Stimulated activated naive CD8-positive, alpha-beta T cell treated with anti-CD3 and anti-CD28 coated beads, Interleukin-15, Interleukin-2, amounts not matched to agents 100 ng/mL and 50 ng/mL, for 24 hours (primary cell): ENCODE results near the gene TMEM63C.

Experiments used
- H3K27ac Mint-ChIP-seq: one replicate; pipeline ENCODE4 v1.8.0; 2021; ENCODE audit warnings: mild to moderate bottlenecking, mixed read lengths
- H3K27me3 Mint-ChIP-seq: one replicate; pipeline ENCODE4 v1.8.0; 2021; ENCODE audit warnings: mixed read lengths
- H3K36me3 Mint-ChIP-seq: one replicate; pipeline ENCODE4 v1.8.0; 2021; ENCODE audit warnings: low read depth, mixed read lengths
- H3K4me1 Mint-ChIP-seq: one replicate; pipeline ENCODE4 v1.8.0; 2021; ENCODE audit warnings: low read depth, mixed read lengths
- H3K4me3 Mint-ChIP-seq: one replicate; pipeline ENCODE4 v1.8.0; 2021; ENCODE audit warnings: mild to moderate bottlenecking, mixed read lengths
- H3K9me3 Mint-ChIP-seq: one replicate; pipeline ENCODE4 v1.8.0; 2021; ENCODE audit warnings: mixed read lengths

The TMEM63C gene

GRCh38 chr14:77241955-77242354 lies 60.4 kb downstream of the TMEM63C start:
- Mint-ChIP-seq H3K27me3 (no peaks in the 10 kb centered on the region), H3K27ac (no peak overlapping the region), H3K4me3 (no peak overlapping the region), H3K4me1 (peaks cover 11% of the 10 kb centered on the region), H3K9me3 (no peaks in the 10 kb centered on the region), H3K36me3 (no peaks in the 10 kb centered on the region)

GRCh38 chr14:77242752-77243151 lies 61.2 kb downstream of the TMEM63C start:
- Mint-ChIP-seq H3K9me3 (no peaks in the 10 kb centered on the region), H3K4me3 (no peak overlapping the region), H3K36me3 (no peaks in the 10 kb centered on the region), H3K27ac (no peak overlapping the region), H3K4me1 (peaks cover 11% of the 10 kb centered on the region), H3K27me3 (no peaks in the 10 kb centered on the region)

- H3K9me3 Mint-ChIP-seq = no peaks in the 10 kb centered on the region
- H3K4me3 Mint-ChIP-seq = no peak overlapping the region
- no peak overlapping the region for H3K27ac Mint-ChIP-seq
- H3K4me1 Mint-ChIP-seq = peaks cover 11% of the 10 kb centered on the region
- H3K27me3 Mint-ChIP-seq = no peaks in the 10 kb centered on the region
- H3K36me3 Mint-ChIP-seq = no peaks in the 10 kb centered on the region
Observed at GRCh38 chr14:77243853-77244252, 62.3 kb downstream of the TMEM63C start.

DNA sequence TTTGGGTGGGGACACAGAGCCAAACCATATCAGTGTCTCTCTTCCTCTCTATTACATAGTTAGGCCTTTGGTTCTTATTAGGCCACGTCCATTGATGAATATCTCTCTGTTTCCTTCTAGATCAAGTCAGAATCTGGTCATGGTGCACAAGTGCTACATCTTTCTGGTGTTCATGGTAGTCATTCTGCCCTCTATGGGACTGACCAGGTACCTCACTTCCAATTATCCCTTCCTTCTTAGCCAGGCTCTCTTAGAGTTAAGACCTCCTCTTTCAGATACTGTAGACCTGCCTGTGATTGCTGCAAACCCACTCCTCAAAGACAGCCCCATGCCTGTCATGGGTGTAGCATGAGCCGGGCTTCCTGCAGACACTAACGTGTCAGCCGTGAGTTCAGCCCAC lies 64.2 kb downstream of the TMEM63C start:
- H3K4me3 Mint-ChIP-seq = no peak overlapping the region
- H3K36me3 Mint-ChIP-seq = no peaks in the 10 kb centered on the region
- no peaks in the 10 kb centered on the region for H3K27me3 Mint-ChIP-seq
- H3K4me1 Mint-ChIP-seq = peaks cover 11% of the 10 kb centered on the region
- H3K27ac Mint-ChIP-seq = no peak overlapping the region
- no peaks in the 10 kb centered on the region for H3K9me3 Mint-ChIP-seq

GRCh38 chr14:77246784-77247183 lies 65.2 kb downstream of the TMEM63C start:
- H3K27ac Mint-ChIP-seq = no peak overlapping the region
- H3K36me3 Mint-ChIP-seq = no peaks in the 10 kb centered on the region
- H3K9me3 Mint-ChIP-seq = no peaks in the 10 kb centered on the region
- H3K4me3 Mint-ChIP-seq = no peak overlapping the region
- H3K27me3 Mint-ChIP-seq = no peaks in the 10 kb centered on the region
- peaks cover 11% of the 10 kb centered on the region for H3K4me1 Mint-ChIP-seq

DNA sequence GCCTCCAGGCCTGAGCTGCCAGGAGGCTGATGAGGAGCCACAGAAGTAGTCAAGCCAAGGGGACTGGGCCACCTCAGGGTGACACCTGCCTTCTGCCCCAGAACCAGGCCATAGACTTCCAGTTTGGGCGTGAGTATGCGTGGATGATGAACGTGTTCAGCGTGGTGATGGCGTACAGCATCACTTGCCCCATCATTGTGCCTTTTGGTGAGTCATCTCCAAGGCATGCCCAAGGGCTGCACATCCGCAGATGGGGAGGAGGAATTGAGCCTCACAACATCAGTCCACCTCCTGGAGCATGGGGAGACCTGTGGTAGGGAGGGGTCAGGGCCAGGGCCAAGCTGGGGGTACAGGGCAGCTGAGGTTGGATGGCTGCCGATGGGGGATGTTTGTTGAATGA lies 67.1 kb downstream of the TMEM63C start:
- H3K27ac Mint-ChIP-seq = no peak overlapping the region
- H3K4me1 Mint-ChIP-seq = peaks cover 3% of the 10 kb centered on the region
- H3K27me3 Mint-ChIP-seq = no peaks in the 10 kb centered on the region
- no peak overlapping the region for H3K4me3 Mint-ChIP-seq
- no peaks in the 10 kb centered on the region for H3K36me3 Mint-ChIP-seq
- no peaks in the 10 kb centered on the region for H3K9me3 Mint-ChIP-seq

DNA sequence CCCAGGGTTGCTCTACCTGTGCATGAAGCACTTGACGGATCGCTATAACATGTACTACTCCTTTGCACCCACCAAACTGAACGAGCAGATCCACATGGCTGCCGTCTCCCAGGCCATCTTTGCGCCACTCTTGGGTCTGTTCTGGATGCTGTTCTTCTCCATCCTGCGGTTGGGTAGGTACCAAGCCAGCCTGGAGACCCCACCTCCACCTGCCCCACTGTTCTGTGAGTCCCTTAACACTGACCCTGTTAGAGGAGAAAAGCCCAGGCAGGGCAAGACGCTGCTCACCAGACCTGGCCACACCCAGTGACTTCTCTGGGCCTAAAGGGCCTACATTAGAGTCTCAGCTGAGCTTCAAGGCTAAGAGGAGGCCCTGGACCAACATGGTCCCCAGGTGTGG lies 67.7 kb downstream of the TMEM63C start:
- Mint-ChIP-seq H3K27ac (no peak overlapping the region), H3K27me3 (no peaks in the 10 kb centered on the region), H3K4me1 (no peaks in the 10 kb centered on the region), H3K4me3 (no peak overlapping the region), H3K9me3 (no peaks in the 10 kb centered on the region), H3K36me3 (no peaks in the 10 kb centered on the region)

- Mint-ChIP-seq H3K9me3 (no peaks in the 10 kb centered on the region), H3K36me3 (no peaks in the 10 kb centered on the region), H3K4me1 (no peaks in the 10 kb centered on the region), H3K27me3 (no peaks in the 10 kb centered on the region), H3K4me3 (no peak overlapping the region), H3K27ac (no peak overlapping the region)
Observed at GRCh38 chr14:77250927-77251326, 69.3 kb downstream of the TMEM63C start.

- no peaks in the 10 kb centered on the region for H3K36me3 Mint-ChIP-seq
- no peaks in the 10 kb centered on the region for H3K9me3 Mint-ChIP-seq
- H3K4me1 Mint-ChIP-seq = no peaks in the 10 kb centered on the region
- no peak overlapping the region for H3K4me3 Mint-ChIP-seq
- H3K27ac Mint-ChIP-seq = no peak overlapping the region
- H3K27me3 Mint-ChIP-seq = no peaks in the 10 kb centered on the region
Observed at GRCh38 chr14:77251870-77252269, 70.3 kb downstream of the TMEM63C start.

DNA sequence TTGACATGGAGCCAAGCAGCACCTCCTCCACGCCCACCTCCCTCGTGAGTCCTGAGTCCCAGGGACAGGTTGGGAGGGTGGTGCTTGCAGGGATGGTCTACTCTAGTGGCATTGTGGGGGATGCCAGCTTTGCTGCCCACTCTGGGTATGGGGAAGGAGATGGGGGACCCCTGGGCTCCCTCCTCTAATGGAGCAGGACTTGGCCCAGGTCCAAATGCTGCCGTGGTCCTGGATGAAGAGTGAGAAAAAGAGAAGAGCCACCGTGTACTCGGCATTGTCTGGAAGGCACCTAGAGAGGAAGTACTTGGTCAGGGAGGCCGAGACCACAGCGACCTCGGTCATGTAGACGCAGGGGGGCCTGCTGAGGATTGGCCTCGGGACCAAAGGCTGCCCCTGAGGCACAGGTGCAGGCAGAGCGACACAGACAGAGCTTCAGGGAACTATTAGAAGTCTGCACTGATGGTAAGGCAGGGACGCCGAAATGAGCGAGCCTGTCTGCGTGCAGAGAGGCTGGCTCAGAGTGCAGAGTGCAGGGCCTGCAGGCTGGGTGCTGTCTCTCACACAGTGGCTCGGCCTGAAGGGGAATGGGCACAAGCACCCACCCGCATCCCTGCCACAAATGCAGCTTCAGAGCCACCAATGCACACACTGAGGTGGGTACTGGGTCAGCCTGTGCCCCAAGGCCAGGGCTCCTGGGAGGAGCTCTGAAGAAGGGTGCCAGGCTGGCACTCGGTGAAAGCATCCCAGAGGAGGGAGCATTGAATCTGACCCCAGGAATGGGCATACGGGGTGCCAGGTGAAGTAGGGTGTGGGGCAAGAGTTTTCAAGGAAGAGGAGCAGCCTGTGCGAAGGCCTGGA lies 72.0 kb downstream of the TMEM63C start:
- no peaks in the 10 kb centered on the region for H3K9me3 Mint-ChIP-seq
- no peak overlapping the region for H3K4me3 Mint-ChIP-seq
- H3K4me1 Mint-ChIP-seq = no peaks in the 10 kb centered on the region
- no peaks in the 10 kb centered on the region for H3K27me3 Mint-ChIP-seq
- no peaks in the 10 kb centered on the region for H3K36me3 Mint-ChIP-seq
- H3K27ac Mint-ChIP-seq = no peak overlapping the region

- Mint-ChIP-seq H3K27ac (no peak overlapping the region), H3K36me3 (no peaks in the 10 kb centered on the region), H3K4me1 (no peaks in the 10 kb centered on the region), H3K27me3 (peaks cover 3% of the 10 kb centered on the region), H3K9me3 (no peaks in the 10 kb centered on the region), H3K4me3 (no peak overlapping the region)
Observed at GRCh38 chr14:77256694-77257093, 75.1 kb downstream of the TMEM63C start.

- H3K36me3 Mint-ChIP-seq = no peaks in the 10 kb centered on the region
- H3K4me3 Mint-ChIP-seq = no peak overlapping the region
- peaks cover 7% of the 10 kb centered on the region for H3K27me3 Mint-ChIP-seq
- no peak overlapping the region for H3K27ac Mint-ChIP-seq
- no peaks in the 10 kb centered on the region for H3K4me1 Mint-ChIP-seq
- H3K9me3 Mint-ChIP-seq = no peaks in the 10 kb centered on the region
Observed at GRCh38 chr14:77257700-77258099, 76.1 kb downstream of the TMEM63C start.

DNA sequence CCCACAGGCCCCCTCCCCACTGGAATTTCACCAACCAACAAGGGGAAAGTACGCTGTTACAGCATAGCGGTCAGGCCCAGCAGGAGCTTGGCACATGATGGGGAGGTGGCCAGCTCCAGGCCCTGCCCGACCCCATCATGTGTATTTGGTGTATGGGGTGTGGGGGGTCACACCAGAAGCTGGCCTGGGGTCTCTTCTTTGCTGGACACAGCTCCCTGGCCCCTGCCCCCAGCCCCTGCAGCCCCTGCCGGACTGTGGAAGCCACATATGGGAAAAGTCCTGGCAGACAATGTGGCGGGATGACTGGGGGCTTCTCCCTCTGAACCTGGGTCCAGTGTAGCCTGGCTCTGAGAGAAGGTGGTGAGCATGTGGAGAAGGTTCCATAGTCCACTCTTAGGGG lies 77.0 kb downstream of the TMEM63C start:
- H3K36me3 Mint-ChIP-seq = no peaks in the 10 kb centered on the region
- peaks cover 7% of the 10 kb centered on the region for H3K27me3 Mint-ChIP-seq
- no peaks in the 10 kb centered on the region for H3K9me3 Mint-ChIP-seq
- no peak overlapping the region for H3K27ac Mint-ChIP-seq
- H3K4me1 Mint-ChIP-seq = no peaks in the 10 kb centered on the region
- H3K4me3 Mint-ChIP-seq = no peak overlapping the region

DNA sequence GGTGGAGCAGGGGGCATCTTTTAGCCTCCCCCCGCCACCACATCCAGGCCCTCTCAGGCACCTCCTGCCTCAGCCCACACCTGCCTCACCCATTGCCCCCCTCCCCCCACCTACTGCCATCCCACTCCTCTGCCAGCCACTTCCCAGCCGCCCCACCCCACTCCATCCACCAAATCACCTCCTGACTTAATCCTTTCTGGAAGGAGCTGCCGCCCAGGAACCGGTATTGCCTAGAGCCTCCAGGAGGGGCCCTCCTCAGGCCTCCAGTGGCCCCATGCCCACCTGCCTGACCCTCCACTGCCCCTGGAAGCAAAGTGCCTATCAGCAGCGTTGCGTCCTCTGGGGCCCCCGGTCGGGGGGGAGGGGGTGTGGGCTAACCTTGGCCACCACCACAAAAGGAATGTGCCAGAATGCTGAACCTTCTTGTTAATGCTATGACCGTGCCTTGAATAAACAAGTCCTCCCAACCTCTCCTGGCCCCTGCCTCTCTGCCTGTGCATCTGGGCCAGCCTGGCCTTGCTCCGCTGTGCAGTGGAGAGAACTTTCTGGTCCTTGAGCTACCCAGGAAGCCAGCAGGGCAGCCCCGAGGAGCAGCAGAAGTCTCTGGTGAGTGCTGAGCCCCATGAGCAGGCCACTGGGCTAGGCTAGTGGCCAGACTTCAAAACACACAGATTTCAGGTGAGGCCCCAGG lies 77.6 kb downstream of the TMEM63C start:
- no peaks in the 10 kb centered on the region for H3K4me1 Mint-ChIP-seq
- H3K4me3 Mint-ChIP-seq = no peak overlapping the region
- H3K27ac Mint-ChIP-seq = no peak overlapping the region
- peaks cover 7% of the 10 kb centered on the region for H3K27me3 Mint-ChIP-seq
- H3K9me3 Mint-ChIP-seq = no peaks in the 10 kb centered on the region
- H3K36me3 Mint-ChIP-seq = no peaks in the 10 kb centered on the region

DNA sequence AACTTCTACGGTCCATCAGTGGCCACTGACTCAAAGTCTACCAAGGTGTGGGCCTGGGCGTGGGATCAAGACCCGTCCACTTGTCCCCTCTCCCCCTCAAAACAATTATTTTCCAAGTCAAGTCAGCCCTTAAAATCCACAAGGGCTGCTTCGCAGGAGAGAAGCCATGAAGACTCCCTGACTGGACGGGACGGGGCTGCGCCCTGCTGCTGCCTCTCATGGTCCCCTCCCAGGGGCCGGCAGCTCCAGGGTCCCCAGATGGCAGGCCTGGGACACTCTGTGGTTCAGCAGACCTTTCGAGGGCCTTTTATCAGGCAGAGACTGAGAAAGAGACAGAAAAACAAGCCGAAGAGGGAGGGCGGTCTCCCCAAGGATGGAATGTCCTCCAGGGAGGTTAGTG lies 78.6 kb downstream of the TMEM63C start:
- H3K4me1 Mint-ChIP-seq = no peaks in the 10 kb centered on the region
- H3K36me3 Mint-ChIP-seq = no peaks in the 10 kb centered on the region
- H3K9me3 Mint-ChIP-seq = no peaks in the 10 kb centered on the region
- no peak overlapping the region for H3K4me3 Mint-ChIP-seq
- peaks cover 7% of the 10 kb centered on the region for H3K27me3 Mint-ChIP-seq
- no peak overlapping the region for H3K27ac Mint-ChIP-seq
